ENCODE data around the gene SRF.

GRCh38 chr6:43226192-43226851, 55.3 kb downstream of the SRF start:
- no peak for TF ChIP-seq CTCF (IDR thresholded peaks at IDR 0.05)
- TF ChIP-seq POLR2A (IDR thresholded peaks at IDR 0.05), result no peak

Data from body of pancreas (tissue), 4 donors.